Activated T-cell treated with anti-CD3 and anti-CD28 coated beads for 1 hour (primary cell): ENCODE data around the gene KRTAP12-3.
"Not testable (repeated sequence)": the region's sequence is repeated elsewhere in the genome, so short reads cannot be mapped to it uniquely, and the experiment has no call there.

Experiments used
- DNase-seq: peaks from one replicate; pipeline ENCODE4 v3.0.0-alpha.2; 2020; ENCODE audit warnings: low read depth

The KRTAP12-3 gene

DNA sequence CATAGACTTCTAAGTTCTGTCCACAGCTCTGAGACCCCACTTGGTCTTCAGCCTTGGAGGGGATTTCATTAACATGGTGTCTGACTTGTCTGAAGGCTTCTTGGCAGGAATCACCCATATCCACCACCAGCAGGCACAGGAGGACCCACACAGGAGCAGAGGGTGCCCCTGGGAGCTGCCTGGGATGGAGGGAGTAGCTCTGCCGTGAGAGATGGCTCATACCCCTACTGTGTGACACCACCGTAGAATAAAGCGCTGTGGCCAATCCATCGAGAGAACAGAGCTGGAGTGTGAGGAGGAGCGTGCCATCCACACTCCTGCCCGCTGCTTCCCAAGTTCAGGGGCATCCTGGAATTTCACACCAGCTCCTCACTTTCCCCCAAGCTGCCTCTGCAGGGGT lies 27.3 kb downstream of the KRTAP12-3 start:
- not testable (repeated sequence) for DNase-seq

DNA sequence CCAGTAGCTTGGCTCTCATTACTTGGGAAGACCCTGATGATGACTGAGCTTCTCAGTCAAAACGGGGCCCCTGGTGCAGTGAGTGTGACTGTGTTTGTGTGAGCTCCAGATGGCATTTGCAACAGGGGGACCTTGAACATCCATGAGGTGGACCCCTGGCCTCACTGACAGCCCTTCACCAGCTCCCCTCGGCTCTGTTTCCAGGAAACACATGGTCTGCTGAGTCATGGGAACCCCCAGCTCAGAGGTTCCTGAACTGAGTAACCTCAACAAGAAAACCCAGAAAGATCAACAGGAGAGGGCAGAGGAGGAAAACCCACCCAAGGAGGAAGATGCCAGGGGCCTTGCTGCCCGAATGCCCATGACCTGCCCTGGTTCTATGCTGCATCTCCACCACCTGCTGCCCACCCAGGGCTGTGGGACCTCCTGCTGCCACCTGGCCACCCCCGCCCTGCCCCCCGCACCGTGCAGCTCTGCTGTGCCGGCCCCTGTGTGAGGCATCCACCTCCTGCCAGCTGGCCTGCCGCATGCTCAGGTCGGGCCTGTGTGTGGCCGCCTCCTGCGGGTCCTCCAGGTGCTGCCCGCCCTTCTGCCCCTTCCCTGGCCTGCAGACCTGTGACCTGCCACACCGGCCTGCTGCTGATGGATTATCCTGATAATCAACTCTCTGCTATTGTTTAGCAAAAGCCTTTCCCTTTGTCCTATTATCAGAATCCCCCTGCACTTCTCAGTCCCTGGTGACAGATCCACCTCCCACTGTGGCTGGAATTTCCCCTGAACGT lies 28.5 kb downstream of the KRTAP12-3 start:
- no peak for DNase-seq

DNA sequence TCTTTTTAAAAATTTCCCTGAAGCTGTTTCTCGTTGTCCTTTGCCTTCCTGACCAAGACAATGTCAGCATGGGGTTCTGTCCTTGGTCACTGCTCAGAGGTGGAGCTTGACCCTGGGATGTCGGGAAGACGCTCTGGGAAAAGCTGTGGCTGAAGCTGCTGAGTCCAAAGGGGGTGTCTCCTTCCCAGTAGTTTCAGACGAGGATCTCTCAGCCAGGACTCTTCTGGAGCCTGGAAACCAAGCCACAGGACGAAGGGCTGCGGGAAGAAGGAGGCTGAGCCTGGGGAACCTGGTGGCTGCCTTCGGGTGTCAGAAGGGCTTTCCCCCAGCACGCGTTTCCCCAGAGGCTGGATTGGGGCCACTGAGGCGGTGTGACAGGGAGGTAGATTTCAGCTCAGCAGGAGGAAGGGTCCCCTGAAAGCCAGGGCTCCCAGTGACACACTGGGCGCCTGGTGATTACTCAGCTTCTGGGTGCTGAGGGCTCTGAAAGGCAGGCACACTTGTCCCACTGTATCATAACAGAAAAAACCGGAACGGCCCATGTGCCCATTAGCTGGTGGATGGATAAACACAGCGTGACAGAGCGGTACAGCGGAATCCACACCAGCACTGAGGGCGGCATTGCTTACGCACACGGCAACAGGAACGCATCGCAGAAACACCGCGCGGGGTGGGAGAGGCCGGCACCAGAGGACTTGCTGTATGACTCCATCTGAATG lies 29.3 kb downstream of the KRTAP12-3 start:
- DNase-seq = no peak

DNA sequence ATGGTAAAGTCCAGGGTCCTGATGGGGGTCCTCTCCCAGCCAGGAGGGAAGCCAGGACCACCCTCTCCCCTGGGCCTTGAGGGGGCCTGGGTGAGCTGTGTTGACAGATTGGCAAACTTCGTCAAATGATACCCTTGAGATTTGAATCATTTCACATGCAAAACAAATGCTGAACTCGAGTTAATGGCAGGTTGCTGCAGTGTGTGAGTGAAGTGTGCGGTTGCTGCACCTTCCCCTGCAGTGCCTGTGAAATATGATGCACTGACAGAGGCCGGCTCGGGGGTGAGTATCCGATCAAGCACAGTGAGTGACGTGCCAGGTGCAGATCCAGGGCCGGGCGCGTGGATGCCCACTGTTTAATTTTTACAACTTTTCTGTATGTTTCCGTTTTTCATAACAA lies 29.9 kb downstream of the KRTAP12-3 start:
- no peak for DNase-seq

DNA sequence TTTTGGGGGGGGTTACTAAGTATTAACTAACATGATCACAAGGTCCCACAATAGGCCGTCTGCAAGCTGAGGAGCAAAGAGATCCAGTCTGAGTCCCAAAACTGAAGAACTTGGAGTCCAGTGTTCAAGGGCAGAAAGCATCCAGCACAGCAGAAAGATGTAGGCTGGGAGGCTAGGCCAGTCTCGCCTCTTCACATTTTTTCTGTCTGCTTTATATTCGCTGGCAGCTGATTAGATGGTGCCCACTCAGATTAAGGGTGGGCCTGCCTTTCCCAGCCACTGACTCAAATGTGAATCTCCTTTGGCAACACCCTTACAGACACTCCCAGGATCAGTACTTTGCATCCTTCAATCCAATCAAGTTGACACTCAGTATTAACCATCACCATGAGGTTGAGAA lies 32.0 kb downstream of the KRTAP12-3 start:
- DNase-seq = not testable (repeated sequence)

DNA sequence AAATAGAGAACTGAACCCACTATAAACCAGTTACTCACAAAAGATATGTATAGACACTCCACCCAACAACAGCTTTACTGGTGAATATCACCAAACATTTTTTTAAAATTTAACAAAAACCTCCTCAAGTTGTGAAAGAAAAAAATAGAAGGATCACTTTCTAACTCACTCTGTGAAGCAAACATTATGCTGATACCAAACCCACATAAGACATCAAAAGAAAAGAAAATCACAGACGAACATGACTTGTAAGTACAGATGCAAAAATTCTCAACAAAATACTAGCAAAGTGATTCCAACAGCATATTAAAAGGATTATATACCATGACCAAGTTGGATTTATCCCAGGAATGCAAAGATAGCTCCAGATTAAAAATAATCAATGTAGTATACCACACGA lies 34.0 kb downstream of the KRTAP12-3 start:
- DNase-seq = no peak

DNA sequence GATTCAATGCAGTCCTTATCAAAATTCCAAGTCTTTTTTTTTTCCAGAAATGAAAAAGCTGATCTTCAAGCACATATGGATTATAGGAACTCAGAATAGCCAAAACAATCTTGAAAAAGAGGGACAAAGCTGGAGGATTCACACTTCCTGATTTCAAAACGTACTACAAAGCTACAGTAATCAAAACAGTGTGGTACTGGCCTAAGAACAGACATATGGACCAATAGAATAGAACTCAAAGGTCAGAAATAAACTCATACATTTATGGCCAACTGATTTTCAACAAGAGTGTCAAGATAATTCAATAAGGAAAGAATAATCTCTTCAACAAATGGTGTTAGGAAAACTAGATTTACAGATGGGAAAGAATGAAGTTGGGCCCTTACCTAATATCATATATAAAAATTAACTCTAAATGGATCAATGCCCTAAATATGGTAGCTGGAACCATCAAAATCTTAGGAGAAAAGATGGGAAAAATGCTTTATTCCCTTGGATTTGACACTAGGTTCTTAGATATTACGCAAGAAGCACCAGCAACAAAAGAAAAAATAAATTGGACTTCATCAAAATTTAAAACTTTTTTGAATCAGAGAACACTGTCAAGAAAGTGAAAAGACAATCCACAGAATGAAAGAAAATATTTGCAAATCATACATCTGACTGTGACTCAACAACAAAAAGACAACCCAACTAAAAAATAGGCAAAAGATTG lies 35.2 kb downstream of the KRTAP12-3 start:
- DNase-seq = no peak

DNA sequence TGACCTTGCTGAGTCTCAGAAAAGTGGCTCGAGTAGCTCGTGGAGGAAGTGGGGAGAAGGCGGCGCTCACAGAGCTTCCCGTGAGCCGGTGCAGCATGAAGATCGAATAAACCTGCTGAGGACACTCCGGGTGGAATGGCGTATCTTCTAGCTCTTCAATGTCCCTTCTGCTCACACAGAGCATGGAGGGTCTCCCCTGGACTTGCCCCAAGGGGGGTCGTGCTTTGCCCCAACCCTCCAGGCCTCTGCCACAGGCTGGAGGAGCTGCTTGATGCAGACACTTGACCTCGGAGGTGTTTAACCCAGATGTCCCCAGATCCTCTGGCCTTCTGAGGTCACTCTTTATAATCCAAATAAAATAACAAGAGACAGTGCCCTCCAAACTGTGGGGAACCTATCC lies 37.0 kb downstream of the KRTAP12-3 start:
- no peak for DNase-seq

DNA sequence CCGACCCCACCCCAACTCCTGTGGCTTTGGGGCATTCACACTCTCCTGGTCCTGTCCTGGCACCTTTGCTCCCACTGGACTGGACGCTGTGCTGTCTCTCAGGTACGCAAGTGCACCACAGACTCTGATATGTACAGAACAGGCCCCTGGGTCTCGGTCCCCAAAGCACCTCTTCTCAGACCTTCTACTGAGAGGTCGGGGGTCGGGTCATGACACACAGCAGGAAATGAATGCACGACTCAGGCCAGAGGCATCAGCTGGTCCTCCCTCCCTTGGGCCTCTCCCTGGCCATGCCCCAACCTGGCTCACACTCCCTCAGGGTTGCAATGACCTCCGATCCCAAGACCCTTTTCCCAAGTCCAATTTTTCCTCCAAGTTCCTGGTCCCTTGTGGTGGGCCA lies 37.5 kb downstream of the KRTAP12-3 start:
- DNase-seq = no peak

DNA sequence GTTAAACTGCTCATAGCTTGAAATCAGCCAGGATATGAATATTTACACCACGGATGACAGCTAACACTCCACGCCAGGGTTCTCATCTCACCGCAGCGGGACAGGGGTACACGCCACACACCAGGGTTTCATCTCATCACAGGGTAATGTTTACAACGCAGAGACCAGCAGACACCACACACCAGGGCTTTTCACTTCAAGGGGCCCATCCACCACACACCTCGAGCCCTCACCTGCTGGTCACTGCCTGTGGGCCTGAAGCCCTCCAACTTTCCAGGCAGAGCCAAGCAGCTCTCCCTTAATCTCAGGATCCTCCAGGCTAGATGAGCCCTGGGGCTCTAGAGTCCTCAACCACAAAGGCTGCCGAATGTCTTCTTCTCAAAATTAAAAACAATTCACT lies 37.9 kb downstream of the KRTAP12-3 start:
- no peak for DNase-seq

DNA sequence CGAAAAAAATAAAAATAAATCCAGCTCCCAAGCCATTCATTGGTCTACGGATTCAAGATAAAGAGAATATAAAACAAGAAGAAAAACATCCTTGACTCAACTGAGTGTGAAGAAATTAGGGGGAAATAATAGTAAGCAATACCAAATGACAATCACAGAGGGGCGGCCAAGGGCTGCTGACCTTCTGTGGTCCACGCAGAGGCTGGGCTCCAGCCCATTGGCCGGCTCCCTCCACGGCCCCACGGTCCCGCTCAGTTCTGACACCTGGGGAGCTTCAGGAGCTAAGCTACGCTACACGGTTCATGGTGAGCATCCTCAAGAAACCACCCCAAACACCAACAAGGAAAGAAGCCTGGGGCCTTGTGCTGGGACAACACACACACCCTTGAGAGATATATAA lies 38.8 kb downstream of the KRTAP12-3 start:
- DNase-seq = no peak

DNA sequence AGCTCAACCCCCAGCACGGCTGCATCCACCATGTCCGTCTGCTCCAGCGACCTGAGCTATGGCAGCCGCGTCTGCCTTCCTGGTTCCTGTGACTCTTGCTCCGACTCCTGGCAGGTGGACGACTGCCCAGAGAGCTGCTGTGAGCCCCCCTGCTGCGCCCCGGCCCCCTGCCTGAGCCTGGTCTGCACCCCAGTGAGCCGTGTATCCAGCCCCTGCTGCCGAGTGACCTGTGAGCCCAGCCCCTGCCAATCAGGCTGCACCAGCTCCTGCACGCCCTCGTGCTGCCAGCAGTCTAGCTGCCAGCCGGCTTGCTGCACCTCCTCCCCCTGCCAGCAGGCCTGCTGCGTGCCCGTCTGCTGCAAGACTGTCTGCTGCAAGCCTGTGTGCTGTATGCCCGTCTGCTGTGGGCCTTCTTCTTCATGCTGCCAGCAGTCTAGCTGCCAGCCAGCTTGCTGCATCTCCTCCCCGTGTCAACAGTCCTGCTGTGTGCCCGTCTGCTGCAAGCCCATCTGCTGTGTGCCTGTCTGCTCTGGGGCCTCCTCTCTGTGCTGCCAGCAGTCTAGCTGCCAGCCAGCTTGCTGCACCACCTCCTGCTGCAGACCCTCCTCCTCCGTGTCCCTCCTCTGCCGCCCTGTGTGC lies 39.6 kb downstream of the KRTAP12-3 start, which contains the start of gene KRTAP10-12:
KRTAP10-12 (plus strand) TSS at position 1 of the 639 bp plus-strand sequence; CDS start at position 31, 30 bp downstream.
- not testable (repeated sequence) for DNase-seq

DNA sequence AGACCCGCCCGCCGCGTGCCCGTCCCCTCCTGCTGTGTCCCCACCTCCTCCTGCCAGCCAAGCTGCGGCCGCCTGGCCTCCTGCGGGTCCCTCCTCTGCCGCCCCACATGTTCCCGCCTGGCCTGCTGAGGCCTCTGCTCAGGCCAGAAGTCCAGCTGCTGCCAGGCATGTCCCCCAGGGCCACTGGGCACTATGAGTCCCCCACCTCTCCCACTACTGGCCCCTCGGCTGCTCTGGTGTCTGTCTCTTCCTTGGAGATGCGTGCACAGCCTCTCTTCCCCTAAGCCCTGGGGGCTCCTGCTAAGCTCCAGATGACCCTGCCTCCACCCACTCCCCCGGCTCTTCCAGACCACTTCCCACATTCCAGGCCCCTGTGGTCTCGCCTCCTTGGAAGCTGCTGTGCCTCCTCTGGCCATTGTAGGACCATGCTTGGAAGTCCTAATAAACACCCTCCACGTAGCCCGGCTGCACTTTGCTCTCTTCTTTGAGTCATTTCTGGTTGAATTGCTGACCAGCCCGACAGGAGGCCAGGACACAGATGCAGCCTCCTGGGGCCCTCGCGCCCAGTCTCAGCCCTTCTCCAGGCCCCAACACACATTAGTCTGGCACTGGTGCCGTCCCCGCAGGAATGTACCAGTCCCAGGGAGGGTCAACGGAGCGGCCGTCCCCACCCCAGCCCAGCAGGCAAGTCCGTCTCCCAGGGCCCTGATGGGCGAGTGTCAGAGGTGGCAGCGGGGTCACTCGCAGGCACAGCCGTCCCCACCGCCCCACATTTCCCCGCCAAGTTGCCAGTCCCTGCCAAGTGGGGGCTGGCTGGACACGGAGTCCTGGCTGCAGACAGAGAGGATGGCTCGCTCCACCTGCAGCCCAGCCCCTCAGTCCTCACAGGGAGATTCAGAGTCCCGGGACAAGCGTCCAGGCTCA lies 40.3 kb downstream of the KRTAP12-3 start:
- no peak for DNase-seq

DNA sequence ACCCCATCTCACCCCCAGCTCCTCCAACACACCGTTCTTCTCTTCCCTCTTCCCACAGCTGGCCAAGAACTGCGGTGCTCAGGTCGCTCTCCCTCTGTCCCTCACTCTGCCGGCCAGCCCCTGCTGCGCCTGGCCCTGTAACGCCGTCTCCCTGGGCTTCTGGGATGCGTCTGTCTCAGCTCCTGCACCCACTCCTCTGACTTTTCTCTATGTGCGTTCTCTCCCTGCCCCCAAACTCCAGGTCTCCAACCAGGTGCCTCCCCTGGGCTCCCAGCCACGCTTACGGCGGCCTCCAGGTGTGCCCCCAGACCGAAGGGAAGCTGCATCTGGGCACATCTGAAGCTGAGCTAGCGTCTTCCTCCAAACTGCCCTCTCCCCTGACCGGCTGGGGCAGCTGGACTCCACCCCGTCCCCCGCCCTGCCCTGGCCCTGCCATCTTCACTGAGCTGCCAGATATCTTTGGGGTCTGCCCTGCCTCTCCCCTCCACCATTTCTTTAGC lies 41.8 kb downstream of the KRTAP12-3 start:
- no peak for DNase-seq

DNA sequence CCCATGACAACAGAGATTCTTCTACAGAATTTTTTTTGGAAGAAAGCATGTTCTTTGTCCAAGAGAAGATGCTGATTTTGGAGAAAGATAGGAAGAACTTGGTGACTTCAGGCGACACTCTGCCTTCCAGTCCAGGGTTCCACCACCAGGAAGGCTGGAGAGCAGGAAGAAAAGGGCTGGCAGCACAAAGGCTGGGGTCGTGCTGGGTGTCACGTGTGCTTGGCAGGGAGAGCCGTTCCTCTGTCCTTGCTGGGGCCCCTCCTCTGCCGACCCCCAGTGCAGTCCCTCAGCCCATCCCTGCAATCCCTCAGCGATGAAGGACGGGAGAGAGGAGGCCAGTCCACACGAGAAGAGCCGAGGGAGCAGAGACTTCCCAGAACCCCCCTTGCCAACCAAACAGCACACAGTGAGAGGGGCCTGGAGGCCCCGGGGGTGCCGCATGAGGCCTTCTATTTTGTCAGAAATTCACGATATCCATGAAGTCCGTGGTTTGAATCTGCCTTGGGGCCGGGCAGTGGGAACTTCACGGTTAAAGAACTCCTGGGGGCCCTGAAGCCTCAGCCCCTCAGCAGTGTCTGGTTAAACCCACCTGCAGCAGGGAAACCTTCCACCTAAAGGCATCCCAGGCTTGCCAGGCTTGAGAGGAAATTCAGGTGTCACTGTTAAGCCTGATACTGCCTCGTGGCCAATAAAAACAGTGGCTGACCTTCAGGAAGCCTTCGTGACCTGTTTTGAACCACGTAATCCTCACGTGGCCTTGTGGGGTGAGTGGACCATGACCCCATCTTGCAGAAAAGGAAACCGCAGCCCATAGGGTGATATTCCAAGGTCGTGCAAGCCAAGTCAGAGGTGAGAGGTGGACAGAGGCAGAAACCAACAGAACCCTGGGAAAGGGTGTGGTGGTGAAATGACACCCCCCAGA lies 42.6 kb downstream of the KRTAP12-3 start:
- DNase-seq = no peak

DNA sequence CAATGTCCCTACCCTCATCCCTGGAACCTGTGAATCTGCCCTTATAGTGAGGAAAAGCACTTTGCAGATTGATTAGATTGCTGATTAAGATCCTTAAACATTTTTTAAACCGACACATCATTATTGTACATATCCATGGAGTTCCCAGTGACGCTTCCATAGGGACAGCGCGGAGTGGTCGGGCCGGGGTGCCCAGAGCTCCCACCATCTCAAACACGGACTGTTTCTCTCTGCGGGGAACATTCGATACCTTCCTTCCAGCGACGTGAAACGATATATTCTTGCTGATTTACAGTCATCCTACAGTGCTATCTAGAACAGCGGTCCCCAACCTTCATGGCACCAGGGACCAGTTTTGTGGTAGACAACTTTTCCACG lies 43.3 kb downstream of the KRTAP12-3 start:
- DNase-seq = no peak

DNA sequence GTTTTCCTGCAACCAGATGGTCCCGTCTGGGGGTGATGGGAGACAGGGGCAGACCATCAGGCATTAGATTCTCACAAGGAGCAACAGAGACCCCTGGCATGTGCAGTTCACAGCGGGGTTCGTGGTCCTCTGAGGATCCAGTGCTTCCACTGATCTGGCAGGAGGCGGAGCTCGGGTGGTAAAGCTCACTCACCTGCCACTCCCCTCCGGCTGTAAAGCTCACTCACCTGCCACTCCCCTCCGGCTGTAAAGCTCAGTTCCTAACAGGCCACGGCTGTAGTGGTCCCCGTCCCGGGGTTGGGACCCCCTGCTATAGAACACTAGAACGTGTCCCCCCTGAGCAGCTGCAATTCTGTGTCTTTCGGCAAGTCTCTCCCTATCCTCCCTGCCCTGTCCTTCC lies 43.8 kb downstream of the KRTAP12-3 start:
- DNase-seq = no peak

DNA sequence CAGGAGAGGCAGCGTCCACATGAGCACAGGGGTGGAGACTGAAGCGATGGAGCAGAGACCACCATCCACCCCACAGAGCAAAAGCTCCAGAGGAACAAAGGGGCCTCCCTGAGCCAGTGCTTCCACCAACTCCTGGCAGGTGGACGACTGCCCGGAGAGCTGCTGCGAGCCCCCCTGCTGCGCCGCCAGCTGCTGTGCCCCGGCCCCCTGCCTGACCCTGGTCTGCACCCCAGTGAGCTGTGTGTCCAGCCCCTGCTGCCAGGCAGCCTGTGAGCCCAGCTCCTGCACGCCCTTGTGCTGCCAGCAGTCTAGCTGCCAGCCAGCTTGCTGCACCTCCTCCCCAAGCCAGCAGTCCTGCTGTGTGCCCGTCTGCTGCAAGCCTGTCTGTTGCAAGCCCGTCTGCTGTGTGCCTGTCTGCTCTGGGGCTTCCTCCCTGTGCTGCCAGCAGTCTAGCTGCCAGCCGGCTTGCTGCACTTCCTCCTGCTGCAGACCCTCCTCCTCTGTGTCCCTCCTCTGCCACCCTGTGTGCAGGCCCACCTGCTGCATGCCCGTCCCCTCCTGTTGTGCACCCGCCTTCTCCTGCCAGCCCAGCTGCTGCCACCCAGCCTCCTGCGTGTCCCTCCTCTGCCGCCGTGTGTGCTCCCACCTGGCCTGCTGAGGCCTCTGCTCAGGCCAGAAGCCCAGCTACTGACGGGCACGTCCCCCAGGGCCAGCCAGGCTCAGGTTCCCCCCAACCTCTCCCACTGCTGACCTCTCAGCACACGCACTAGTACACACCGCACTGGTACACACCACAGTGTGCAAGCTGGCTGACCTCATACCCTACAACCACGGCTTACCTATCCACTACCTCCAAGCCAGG lies 44.6 kb downstream of the KRTAP12-3 start:
- no peak for DNase-seq
